Activated CD4-positive, alpha-beta T cell treated with anti-CD3 and anti-CD28 coated beads for 24 hours (primary cell): ENCODE data around the gene MSH3.
"Not testable (repeated sequence)": the region's sequence is repeated elsewhere in the genome, so short reads cannot be mapped to it uniquely, and the experiment has no call there.

ENCODE experiments used
- DNase-seq, 2 donors: peaks; one replicate each; pipeline ENCODE4 v3.0.0-alpha.2; 2020; ENCODE audit warnings: low read depth in 2 of 2

Gene MSH3

GRCh38 chr5:80796846-80797245, 142.4 kb downstream of the MSH3 start:
- DNase-seq = no peak

GRCh38 chr5:80797428-80798024, 143.1 kb downstream of the MSH3 start:
- no peak for DNase-seq

- no peak for DNase-seq
Measured at GRCh38 chr5:80798166-80798565, 143.7 kb downstream of the MSH3 start.

GRCh38 chr5:80798633-80799032, 144.2 kb downstream of the MSH3 start:
- DNase-seq = no peak

- no peak for DNase-seq
Measured at GRCh38 chr5:80799041-80799440, 144.6 kb downstream of the MSH3 start.

GRCh38 chr5:80799573-80799972, 145.1 kb downstream of the MSH3 start:
- DNase-seq = no peak

GRCh38 chr5:80804332-80804731, 149.9 kb downstream of the MSH3 start:
- no peak for DNase-seq

- DNase-seq = no peak
Measured at GRCh38 chr5:80805038-80805437, 150.6 kb downstream of the MSH3 start.

GRCh38 chr5:80806929-80807328, 152.5 kb downstream of the MSH3 start:
- no peak for DNase-seq

- DNase-seq = no peak
Measured at GRCh38 chr5:80809451-80809850, 155.0 kb downstream of the MSH3 start.

- DNase-seq = no peak
Measured at GRCh38 chr5:80810425-80810824, 156.0 kb downstream of the MSH3 start.

- DNase-seq = no peak
Measured at GRCh38 chr5:80816590-80816989, 162.1 kb downstream of the MSH3 start.

GRCh38 chr5:80820685-80821084, 166.2 kb downstream of the MSH3 start:
- DNase-seq = no peak

- DNase-seq = no peak
Measured at GRCh38 chr5:80822640-80823039, 168.2 kb downstream of the MSH3 start.

- not testable (repeated sequence) for DNase-seq
Measured at GRCh38 chr5:80824159-80824558, 169.7 kb downstream of the MSH3 start.

- no peak for DNase-seq
Measured at GRCh38 chr5:80825786-80826460, 171.5 kb downstream of the MSH3 start.

GRCh38 chr5:80834710-80835109, 180.3 kb downstream of the MSH3 start:
- no peak for DNase-seq

GRCh38 chr5:80835128-80835527, 180.7 kb downstream of the MSH3 start:
- DNase-seq = no peak

- DNase-seq = no peak
Measured at GRCh38 chr5:80837679-80838078, 183.2 kb downstream of the MSH3 start.

GRCh38 chr5:80841026-80841797, 186.8 kb downstream of the MSH3 start:
- DNase-seq = not testable (repeated sequence)

GRCh38 chr5:80846422-80846821, 192.0 kb downstream of the MSH3 start:
- DNase-seq = not testable (repeated sequence)

GRCh38 chr5:80850168-80850567, 195.7 kb downstream of the MSH3 start:
- not testable (repeated sequence) for DNase-seq
